RWPE1 (cell line): Measurements from ENCODE around the gene TMEM145.
"Not testable (repeated sequence)": the region's sequence is repeated elsewhere in the genome, so short reads cannot be mapped to it uniquely, and the experiment has no call there.

Experiments
- CTCF ChIA-PET: fragments of 350-600 bp; sonication (Branson Sonifier 250); formaldehyde crosslinking; extraction: SDS; loops from one replicate; lab custom pipeline; 2021; lab: Yijun Ruan, JAX
- POLR2A ChIA-PET: fragments of 400-600 bp; formaldehyde crosslinking; extraction: SDS; loops from one replicate; lab custom pipeline; 2020; ENCODE audit warnings: antibody characterized with exemption; ENCODE audit not compliant: low non-redundant PET; lab: Yijun Ruan, JAX
- DNase-seq: peaks from one replicate; pipeline ENCODE4 v3.0.0; 2012; ENCODE audit warnings: low spot score
- H3K27ac ChIP-seq: fragments of 450-650 bp; 2 replicates; pipeline ENCODE4 v1.5.1; 2017
- TF ChIP-seq, protein P1 (sequence below): fragments of 450-650 bp; conservative IDR thresholded peaks from 2 replicates; pipeline ENCODE4 v1.5.1; 2017; ENCODE audit warnings: low read depth, mild to moderate bottlenecking

TMEM145 gene

DNA sequence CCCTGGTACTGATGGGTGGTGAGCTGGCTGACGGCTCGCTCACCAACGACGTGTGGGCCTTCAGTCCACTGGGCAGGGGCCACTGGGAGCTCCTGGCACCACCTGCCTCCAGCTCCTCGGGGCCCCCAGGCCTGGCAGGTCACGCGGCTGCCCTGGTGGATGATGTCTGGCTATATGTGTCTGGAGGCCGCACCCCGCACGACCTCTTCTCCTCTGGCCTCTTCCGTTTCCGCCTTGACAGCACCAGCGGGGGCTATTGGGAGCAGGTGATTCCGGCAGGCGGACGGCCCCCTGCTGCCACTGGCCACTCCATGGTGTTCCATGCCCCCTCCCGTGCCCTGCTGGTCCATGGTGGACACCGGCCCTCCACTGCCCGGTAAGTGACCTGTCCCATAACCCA, 22.9 kb downstream of the TMEM145 start:
- TF ChIP-seq, protein P1, sequence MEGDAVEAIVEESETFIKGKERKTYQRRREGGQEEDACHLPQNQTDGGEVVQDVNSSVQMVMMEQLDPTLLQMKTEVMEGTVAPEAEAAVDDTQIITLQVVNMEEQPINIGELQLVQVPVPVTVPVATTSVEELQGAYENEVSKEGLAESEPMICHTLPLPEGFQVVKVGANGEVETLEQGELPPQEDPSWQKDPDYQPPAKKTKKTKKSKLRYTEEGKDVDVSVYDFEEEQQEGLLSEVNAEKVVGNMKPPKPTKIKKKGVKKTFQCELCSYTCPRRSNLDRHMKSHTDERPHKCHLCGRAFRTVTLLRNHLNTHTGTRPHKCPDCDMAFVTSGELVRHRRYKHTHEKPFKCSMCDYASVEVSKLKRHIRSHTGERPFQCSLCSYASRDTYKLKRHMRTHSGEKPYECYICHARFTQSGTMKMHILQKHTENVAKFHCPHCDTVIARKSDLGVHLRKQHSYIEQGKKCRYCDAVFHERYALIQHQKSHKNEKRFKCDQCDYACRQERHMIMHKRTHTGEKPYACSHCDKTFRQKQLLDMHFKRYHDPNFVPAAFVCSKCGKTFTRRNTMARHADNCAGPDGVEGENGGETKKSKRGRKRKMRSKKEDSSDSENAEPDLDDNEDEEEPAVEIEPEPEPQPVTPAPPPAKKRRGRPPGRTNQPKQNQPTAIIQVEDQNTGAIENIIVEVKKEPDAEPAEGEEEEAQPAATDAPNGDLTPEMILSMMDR: no peak
- ChIA-PET POLR2A (no interaction called here), CTCF (no interaction called here)

DNA sequence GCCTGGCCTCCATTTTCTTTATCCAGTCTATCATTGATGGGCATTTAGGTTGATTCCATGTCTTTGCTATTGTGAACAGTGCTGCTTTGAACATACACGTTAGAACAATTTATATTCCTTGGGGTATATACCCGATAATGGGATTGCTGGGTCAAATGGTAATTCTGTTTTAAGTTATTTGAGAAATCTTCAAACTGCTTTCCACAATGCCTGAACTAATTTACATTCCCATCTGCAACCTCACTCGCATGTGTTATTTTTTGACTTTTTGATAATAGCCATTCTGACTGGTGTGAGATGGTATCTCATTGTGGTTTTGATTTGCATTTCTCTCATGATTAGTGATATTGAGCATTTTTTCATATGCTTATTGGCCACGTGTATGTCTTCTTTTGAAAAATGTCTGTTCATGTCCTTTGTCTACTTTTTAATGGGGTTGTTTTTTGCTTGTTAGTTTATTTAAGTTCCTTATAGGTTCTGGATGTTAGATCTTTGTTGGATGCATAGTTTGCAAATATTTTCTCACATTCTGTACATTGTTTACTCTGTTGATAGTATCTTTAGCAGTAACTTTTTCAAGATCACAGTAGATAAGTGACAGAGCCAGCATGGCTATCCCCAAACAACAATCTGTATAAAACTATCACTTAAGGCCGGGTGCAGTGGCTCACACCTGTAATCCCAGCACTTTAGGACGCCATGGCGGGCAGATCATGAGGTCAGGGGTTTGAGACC, 26.2 kb downstream of the TMEM145 start:
- POLR2A ChIA-PET, H3K27ac ChIP-seq, DNase-seq, CTCF ChIA-PET: not testable (repeated sequence)

More for the DNA sequence above, 22.9 kb downstream of the TMEM145 start:
- no peak for DNase-seq
- no peak overlapping the region for H3K27ac ChIP-seq

DNA sequence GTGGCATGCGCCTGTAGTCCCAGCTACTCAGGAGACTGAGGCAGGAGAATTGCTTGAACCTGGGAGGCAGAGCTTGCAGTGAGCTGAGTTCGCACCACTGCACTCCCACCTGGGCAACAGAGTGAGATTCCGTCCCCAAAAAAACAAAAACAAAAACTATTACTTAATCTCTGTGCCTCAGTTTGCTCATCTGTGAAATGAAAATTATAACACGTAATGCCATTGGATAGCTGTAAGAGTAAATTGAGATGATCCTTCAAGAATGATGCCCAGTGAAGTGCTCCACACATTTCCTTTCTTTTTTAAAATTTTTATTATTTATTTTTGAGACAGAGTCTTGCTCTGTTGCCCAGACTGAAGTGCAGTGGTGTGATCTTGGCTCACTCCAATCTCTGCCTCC, 26.8 kb downstream of the TMEM145 start:
- POLR2A ChIA-PET, H3K27ac ChIP-seq, CTCF ChIA-PET, DNase-seq: not testable (repeated sequence)

DNA sequence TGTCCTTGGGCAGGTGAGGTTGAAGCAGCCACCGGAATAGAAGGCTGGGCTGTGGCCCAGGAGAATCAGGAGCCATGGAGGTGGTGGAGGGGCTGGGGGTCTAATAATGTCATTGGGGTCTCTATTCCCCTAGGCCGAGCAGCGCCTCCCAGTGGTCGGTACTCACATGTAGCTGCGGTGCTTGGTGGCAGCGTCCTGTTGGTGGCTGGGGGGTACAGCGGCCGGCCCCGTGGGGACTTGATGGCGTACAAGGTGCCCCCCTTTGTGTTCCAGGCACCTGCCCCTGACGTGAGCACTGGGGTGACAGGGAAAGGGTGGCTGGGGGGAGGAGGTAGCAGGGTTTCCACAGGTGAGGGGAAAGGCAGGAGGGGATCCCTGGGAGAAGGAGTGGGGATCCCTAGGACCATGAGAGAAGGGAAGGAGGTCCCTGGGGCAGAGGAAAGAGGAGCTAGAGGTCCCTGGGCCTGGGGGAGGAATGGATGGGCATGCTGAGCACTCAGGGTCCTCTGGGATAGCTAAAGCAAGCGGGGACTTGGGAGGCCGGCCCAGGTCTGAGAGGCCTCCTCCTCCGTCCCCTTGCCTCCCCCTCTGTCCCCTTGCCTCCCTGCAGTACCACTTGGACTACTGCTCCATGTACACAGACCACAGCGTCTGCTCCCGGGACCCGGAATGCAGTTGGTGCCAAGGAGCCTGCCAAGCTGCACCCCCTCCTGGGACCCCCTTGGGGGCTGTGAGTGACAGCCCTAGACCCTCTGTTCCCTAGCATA, 30.4 kb downstream of the TMEM145 start:
- no peak for DNase-seq
- ChIA-PET CTCF (no interaction called here), POLR2A (no interaction called here)
- no peak overlapping the region; the same call in 1 of the 2 replicates for H3K27ac ChIP-seq
- TF ChIP-seq, protein P1: no peak

- DNase-seq: no peak
- TF ChIP-seq, protein P1: no peak
- no peak overlapping the region; the same call in 1 of the 2 replicates for H3K27ac ChIP-seq
- POLR2A ChIA-PET: no interaction called here
- CTCF ChIA-PET: interaction anchor here (0.6 kb wide), 1 partner anchor 18 kb away, joined by 3 read pairs; no protein-coding TSS in a partner anchor
Measured at GRCh38 chr19:42344336-42344893, 31.3 kb downstream of the TMEM145 start.

GRCh38 chr19:42345191-42345812, 32.2 kb downstream of the TMEM145 start:
- no peak for DNase-seq
- ChIA-PET POLR2A (no interaction called here), CTCF (interaction anchor here (0.6 kb wide), 1 partner anchor 40 kb away, joined by 3 read pairs; no protein-coding TSS in a partner anchor)
- TF ChIP-seq, protein P1: no peak
- no peak overlapping the region for H3K27ac ChIP-seq

GRCh38 chr19:42348211-42348610, 35.1 kb downstream of the TMEM145 start:
- DNase-seq: no peak
- POLR2A ChIA-PET: no interaction called here
- TF ChIP-seq, protein P1: no peak
- CTCF ChIA-PET: no interaction called here
- no peak overlapping the region for H3K27ac ChIP-seq
